Endothelial cell (in vitro differentiated cells): ENCODE results near the gene ZBP1. TPM values are rescaled to one million over a fixed set of nuclear protein-coding genes. Genes with fewer than 3 reads are reported as not detected.

Source experiments
- DNase-seq: peaks from one replicate; pipeline ENCODE4 v3.0.0; 2021; ENCODE audit warnings: low spot score
- H3K27ac Mint-ChIP-seq: one replicate; pipeline ENCODE4 v1.8.0; 2021; ENCODE audit warnings: mixed read lengths, inconsistent platforms; ENCODE audit not compliant: unreplicated experiment
- H3K27me3 Mint-ChIP-seq: one replicate; pipeline ENCODE4 v1.8.0; 2021; ENCODE audit warnings: mild to moderate bottlenecking, moderate library complexity, mixed read lengths, inconsistent platforms; ENCODE audit not compliant: unreplicated experiment
- H3K36me3 Mint-ChIP-seq: one replicate; pipeline ENCODE4 v1.8.0; 2021; ENCODE audit warnings: mild to moderate bottlenecking, low read depth, mixed read lengths, inconsistent platforms; ENCODE audit not compliant: unreplicated experiment
- H3K4me1 Mint-ChIP-seq: one replicate; pipeline ENCODE4 v1.8.0; 2021; ENCODE audit warnings: mild to moderate bottlenecking, mixed read lengths, inconsistent platforms; ENCODE audit not compliant: unreplicated experiment
- H3K4me3 Mint-ChIP-seq: one replicate; pipeline ENCODE4 v1.8.0; 2021; ENCODE audit warnings: mild to moderate bottlenecking, mixed read lengths, inconsistent platforms; ENCODE audit not compliant: unreplicated experiment
- H3K9me3 Mint-ChIP-seq: one replicate; pipeline ENCODE4 v1.8.0; 2021; ENCODE audit warnings: mixed read lengths, inconsistent platforms; ENCODE audit not compliant: unreplicated experiment
- total RNA-seq: library from RNA; stranded (reverse); fragmentation: NEBNext Ultra II Directional; extraction: Animal tissue kit (Norgen Biotek cat#: 25700); gene quantifications from one replicate; pipeline ENCODE4 v1.2.1, GENCODE V29; 2021; ENCODE audit not compliant: unreplicated experiment
- TF ChIP-seq, protein P1 (sequence below): fragments of 200-600 bp; sonication (generic); IDR thresholded peaks from one replicate; pipeline ENCODE4 v1.5.0; 2021; ENCODE audit warnings: antibody characterized with exemption; ENCODE audit not compliant: unreplicated experiment

ZBP1 gene
- total RNA-seq, 1 donor from 2014 or later: not detected

DNA sequence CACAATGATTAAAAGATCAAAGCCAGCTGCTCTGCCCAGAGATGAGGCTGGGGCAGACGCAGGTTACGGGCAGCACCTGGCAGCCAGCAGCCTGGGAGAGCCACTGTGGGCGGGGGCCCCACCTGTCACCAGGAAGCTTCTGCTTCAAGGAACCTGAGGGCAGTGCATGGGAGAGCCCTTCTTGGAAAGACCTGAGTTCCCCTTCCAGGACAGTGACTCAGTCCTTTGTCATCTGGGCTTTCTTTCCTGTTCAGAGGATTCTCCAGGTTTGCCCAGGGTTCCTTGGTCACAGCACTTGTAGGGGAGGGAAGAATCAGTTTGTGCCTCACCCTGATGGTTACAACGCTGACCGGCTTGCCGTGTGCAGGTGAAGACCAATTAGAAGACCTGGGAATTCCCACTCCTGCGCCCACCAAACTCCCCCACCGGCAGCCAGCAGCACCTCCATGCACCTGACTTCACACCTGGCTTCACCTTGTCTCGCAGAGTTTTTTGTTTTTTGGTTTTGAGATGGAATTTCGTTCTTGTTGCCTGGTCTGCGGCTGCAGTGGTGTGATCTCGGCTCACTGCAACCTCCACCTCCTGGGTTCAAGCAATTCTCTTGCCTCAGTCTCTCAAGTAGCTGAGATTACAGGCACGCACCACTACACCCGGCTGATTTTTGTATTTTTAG is 2.0 kb downstream of the ZBP1 start:
- no peak overlapping the region for H3K4me3 Mint-ChIP-seq
- TF ChIP-seq, protein P1, sequence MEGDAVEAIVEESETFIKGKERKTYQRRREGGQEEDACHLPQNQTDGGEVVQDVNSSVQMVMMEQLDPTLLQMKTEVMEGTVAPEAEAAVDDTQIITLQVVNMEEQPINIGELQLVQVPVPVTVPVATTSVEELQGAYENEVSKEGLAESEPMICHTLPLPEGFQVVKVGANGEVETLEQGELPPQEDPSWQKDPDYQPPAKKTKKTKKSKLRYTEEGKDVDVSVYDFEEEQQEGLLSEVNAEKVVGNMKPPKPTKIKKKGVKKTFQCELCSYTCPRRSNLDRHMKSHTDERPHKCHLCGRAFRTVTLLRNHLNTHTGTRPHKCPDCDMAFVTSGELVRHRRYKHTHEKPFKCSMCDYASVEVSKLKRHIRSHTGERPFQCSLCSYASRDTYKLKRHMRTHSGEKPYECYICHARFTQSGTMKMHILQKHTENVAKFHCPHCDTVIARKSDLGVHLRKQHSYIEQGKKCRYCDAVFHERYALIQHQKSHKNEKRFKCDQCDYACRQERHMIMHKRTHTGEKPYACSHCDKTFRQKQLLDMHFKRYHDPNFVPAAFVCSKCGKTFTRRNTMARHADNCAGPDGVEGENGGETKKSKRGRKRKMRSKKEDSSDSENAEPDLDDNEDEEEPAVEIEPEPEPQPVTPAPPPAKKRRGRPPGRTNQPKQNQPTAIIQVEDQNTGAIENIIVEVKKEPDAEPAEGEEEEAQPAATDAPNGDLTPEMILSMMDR: no peak
- no peak overlapping the region for H3K27ac Mint-ChIP-seq
- peaks cover 5% of the 10 kb centered on the region for H3K27me3 Mint-ChIP-seq
- no peak for DNase-seq
- H3K4me1 Mint-ChIP-seq: peaks cover 2% of the 10 kb centered on the region
- no peaks in the 10 kb centered on the region for H3K36me3 Mint-ChIP-seq
- no peaks in the 10 kb centered on the region for H3K9me3 Mint-ChIP-seq

DNA sequence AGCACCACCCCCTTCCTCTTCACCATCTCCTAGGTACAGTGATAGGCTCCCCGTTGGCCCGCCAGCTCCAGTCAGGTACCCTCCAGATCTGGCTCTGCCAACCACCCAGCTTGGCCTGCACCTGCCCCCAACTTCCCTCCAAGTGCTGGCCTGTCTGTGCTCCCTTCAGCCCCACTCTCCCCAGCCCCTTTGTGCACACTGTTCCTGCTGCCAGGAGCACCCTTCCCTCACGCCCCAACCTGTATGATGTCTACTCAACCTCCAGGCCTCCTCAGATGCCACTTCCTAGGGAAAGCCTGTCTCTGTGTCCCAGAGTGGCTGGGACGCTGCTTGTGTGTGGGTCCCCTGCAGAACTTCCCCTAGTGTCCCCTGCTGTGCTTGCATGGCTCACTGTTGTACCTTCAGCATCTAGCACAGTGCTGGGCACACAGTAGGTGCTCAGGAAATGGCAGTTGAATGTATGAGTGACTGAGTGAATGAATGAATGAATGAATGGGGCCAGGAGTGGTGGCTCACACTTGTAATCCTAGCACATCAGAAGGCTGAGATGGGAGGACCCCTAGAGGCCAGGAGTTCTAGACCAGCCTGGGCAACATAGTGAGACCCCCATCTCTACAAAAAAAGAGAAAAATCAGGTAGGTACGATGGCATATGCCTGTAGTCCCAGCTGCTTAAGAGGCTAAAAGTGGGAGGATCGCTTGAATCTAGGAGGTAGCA is 3.0 kb downstream of the ZBP1 start:
- Mint-ChIP-seq H3K4me3 (no peak overlapping the region), H3K36me3 (no peaks in the 10 kb centered on the region), H3K27me3 (peaks cover 3% of the 10 kb centered on the region), H3K4me1 (no peaks in the 10 kb centered on the region), H3K9me3 (no peaks in the 10 kb centered on the region), H3K27ac (no peak overlapping the region)
- no peak for DNase-seq
- TF ChIP-seq, protein P1: no peak

DNA sequence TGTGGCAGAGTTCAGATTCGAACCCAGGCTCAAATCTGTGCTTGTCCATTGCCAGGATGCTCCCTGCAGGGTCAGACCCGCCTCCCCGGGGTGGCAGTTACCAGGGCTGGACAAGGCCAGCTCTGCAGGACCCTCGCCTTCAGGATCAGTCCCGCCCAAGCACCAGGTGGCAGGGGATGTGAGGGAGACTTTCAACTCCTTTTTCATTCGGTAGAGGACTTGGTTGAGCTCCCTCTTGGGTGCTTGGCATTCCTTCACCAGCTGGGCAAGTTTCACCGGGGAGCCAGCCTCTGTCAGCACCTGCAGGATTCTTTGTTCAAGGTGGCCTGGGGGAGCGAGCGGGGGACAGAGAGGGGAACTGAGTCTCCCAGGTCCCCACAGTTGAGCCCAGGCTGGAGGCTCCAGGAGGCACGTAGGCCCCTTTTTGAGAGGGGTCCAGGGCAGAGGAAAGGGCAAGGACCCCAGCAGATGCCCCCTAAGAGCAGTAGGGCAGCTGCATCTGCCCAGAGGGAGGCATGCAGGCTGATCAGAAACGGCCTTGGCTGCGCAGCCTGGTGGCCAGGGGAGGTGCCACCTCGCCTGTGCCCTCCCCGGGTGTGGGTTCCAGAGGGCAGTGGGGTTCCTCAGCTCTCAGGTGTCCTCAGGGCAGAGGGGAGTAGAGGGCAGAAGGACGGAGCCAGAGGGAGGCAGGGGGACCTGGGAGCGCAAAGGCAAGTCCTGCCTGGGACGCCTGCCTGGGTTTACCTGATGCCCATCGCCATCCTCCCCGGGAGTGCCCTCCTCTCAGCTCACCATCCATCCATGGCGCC is 3.9 kb downstream of the ZBP1 start:
- H3K4me1 Mint-ChIP-seq: no peaks in the 10 kb centered on the region
- no peak overlapping the region for H3K4me3 Mint-ChIP-seq
- H3K9me3 Mint-ChIP-seq: no peaks in the 10 kb centered on the region
- H3K27ac Mint-ChIP-seq: no peak overlapping the region
- peaks cover 3% of the 10 kb centered on the region for H3K27me3 Mint-ChIP-seq
- H3K36me3 Mint-ChIP-seq: no peaks in the 10 kb centered on the region
- TF ChIP-seq, protein P1: no peak
- DNase-seq: no peak

DNA sequence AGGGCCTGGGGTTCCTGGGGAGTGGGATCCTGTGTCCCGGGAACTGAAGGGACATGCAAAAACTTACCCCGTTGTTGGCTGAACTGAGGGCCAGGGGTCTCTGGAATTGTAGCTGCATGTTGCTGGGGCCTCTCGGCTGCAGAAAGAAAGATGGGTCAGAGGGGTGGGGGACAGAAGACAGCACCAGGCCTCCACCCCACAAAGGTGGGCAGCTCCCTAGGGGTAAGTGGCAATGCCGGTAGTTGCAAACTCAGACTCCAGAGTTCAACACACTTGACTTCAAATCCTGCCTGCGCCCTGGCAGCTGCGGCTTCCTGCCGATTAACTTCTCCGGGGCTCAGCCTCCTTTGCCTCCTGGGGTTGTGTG is 4.8 kb downstream of the ZBP1 start:
- TF ChIP-seq, protein P1: no peak
- Mint-ChIP-seq H3K4me3 (no peak overlapping the region), H3K9me3 (no peaks in the 10 kb centered on the region), H3K27ac (no peak overlapping the region), H3K36me3 (no peaks in the 10 kb centered on the region), H3K4me1 (no peaks in the 10 kb centered on the region), H3K27me3 (peaks cover 5% of the 10 kb centered on the region)
- DNase-seq: no peak
